SH-SY5Y (cell line): ENCODE measurements around the gene MTNR1B.

Experiments
- GATA2 ChIP-seq: IDR thresholded peaks from 2 replicates; pipeline ENCODE4 v1.6.1; 2011; ENCODE audit warnings: mild to moderate bottlenecking, low read depth, low read length
- GATA3 ChIP-seq: IDR thresholded peaks from 2 replicates; pipeline ENCODE4 v1.6.1; 2011; ENCODE audit warnings: low read depth, mild to moderate bottlenecking, low read length, moderate library complexity

DNA sequence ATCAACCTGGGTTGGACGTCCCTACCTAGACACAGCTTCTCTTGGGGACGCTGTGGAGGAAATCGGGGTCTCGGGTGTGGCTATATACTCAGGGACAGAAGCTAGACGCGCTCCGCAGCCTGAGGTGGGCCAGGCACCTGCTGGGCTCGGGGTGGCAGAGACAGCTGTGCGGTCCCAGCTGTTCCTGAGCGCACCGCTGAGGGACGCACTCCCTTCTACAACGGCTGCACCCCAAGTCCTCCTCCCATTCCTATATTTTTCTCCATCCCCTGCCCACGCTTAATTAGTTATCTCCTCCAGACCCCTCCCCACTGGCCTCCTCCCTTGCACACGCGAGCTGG lies 188 bp upstream of the MTNR1B start:
- TF ChIP-seq GATA2 = no peak
- no peak for TF ChIP-seq GATA3
